Glutamatergic neuron (in vitro differentiated cells): ENCODE results near the gene KLF3. TPM values are rescaled to one million over a fixed set of nuclear protein-coding genes. Genes with fewer than 3 reads are reported as not detected.

ENCODE experiments used
- DNase-seq: peaks from one replicate; pipeline ENCODE4 v3.0.0; 2022
- H3K27ac Mint-ChIP-seq: one replicate; pipeline ENCODE4 v1.8.0; 2020; ENCODE audit warnings: mild to moderate bottlenecking, mixed read lengths, inconsistent platforms; ENCODE audit not compliant: unreplicated experiment
- H3K27me3 Mint-ChIP-seq: one replicate; pipeline ENCODE4 v1.8.0; 2020; ENCODE audit warnings: mild to moderate bottlenecking, moderate library complexity, mixed read lengths, inconsistent platforms; ENCODE audit not compliant: unreplicated experiment
- H3K36me3 Mint-ChIP-seq: one replicate; pipeline ENCODE4 v1.8.0; 2020; ENCODE audit warnings: mild to moderate bottlenecking, mixed read lengths, inconsistent platforms; ENCODE audit not compliant: unreplicated experiment
- H3K4me1 Mint-ChIP-seq: one replicate; pipeline ENCODE4 v1.8.0; 2020; ENCODE audit warnings: mild to moderate bottlenecking, low read depth, mixed read lengths, inconsistent platforms; ENCODE audit not compliant: unreplicated experiment
- H3K4me3 Mint-ChIP-seq: one replicate; pipeline ENCODE4 v1.8.0; 2020; ENCODE audit warnings: mild to moderate bottlenecking, mixed read lengths, inconsistent platforms; ENCODE audit not compliant: unreplicated experiment
- H3K9me3 Mint-ChIP-seq: one replicate; pipeline ENCODE4 v1.8.0; 2020; ENCODE audit warnings: mild to moderate bottlenecking, moderate library complexity, mixed read lengths, inconsistent platforms; ENCODE audit not compliant: unreplicated experiment
- CTCF ChIP-seq: fragments of 200-600 bp; sonication (generic); IDR thresholded peaks from one replicate; pipeline ENCODE4 v1.5.0; 2021; ENCODE audit not compliant: partially characterized antibody, unreplicated experiment
- total RNA-seq: library from RNA; stranded (reverse); fragmentation: NEBNext Ultra II Directional; extraction: Animal tissue kit (Norgen Biotek cat#: 25700); gene quantifications from one replicate; pipeline ENCODE4 v1.2.1, GENCODE V29; 2021; ENCODE audit not compliant: unreplicated experiment

Gene KLF3
- total RNA-seq, 1 donor from 2014 or later: 38.4 TPM

GRCh38 chr4:38711066-38711465 is 47.1 kb downstream of the KLF3 start:
- Mint-ChIP-seq H3K9me3 (no peaks in the 10 kb centered on the region), H3K4me1 (no peaks in the 10 kb centered on the region), H3K4me3 (no peak overlapping the region), H3K27me3 (no peaks in the 10 kb centered on the region), H3K27ac (no peak overlapping the region), H3K36me3 (no peaks in the 10 kb centered on the region)
- TF ChIP-seq CTCF: no peak
- DNase-seq: no peak

GRCh38 chr4:38715050-38715449 is 51.1 kb downstream of the KLF3 start:
- Mint-ChIP-seq H3K4me1 (no peaks in the 10 kb centered on the region), H3K9me3 (no peaks in the 10 kb centered on the region), H3K4me3 (no peak overlapping the region), H3K27ac (no peak overlapping the region), H3K36me3 (no peaks in the 10 kb centered on the region), H3K27me3 (no peaks in the 10 kb centered on the region)
- no peak for TF ChIP-seq CTCF
- no peak for DNase-seq

- Mint-ChIP-seq H3K4me1 (no peaks in the 10 kb centered on the region), H3K36me3 (no peaks in the 10 kb centered on the region), H3K4me3 (no peak overlapping the region), H3K27ac (no peak overlapping the region), H3K9me3 (no peaks in the 10 kb centered on the region), H3K27me3 (no peaks in the 10 kb centered on the region)
- no peak for DNase-seq
- TF ChIP-seq CTCF: no peak
Observed at GRCh38 chr4:38716256-38716655, 52.3 kb downstream of the KLF3 start.

- Mint-ChIP-seq H3K9me3 (no peaks in the 10 kb centered on the region), H3K27ac (no peak overlapping the region), H3K36me3 (no peaks in the 10 kb centered on the region), H3K27me3 (no peaks in the 10 kb centered on the region), H3K4me1 (no peaks in the 10 kb centered on the region), H3K4me3 (no peak overlapping the region)
- DNase-seq: no peak
- TF ChIP-seq CTCF: no peak
Observed at GRCh38 chr4:38717604-38718003, 53.6 kb downstream of the KLF3 start.

- Mint-ChIP-seq H3K36me3 (no peaks in the 10 kb centered on the region), H3K9me3 (peaks cover 3% of the 10 kb centered on the region), H3K4me1 (no peaks in the 10 kb centered on the region), H3K27me3 (no peaks in the 10 kb centered on the region), H3K4me3 (no peak overlapping the region), H3K27ac (no peak overlapping the region)
- TF ChIP-seq CTCF: no peak
- DNase-seq: no peak
Observed at GRCh38 chr4:38723114-38723513, 59.1 kb downstream of the KLF3 start.
